Keratinocyte (primary cell): ENCODE results near the gene SREBF2. TPM values are rescaled to one million over a fixed set of nuclear protein-coding genes. Genes with fewer than 3 reads are reported as not detected.

Experiments used
- DNase-seq: peaks from one replicate; pipeline ENCODE4 v3.0.0-alpha.2; 2011; ENCODE audit warnings: low read depth, missing footprints, low spot score
- FAIRE-seq: peaks from 2 replicates; lab custom pipeline; 2011; peaks lifted over from hg19 to GRCh38; lab: Jason Lieb, UNC
- H2AFZ ChIP-seq: 2 replicates; pipeline ENCODE4 v1.6.0; 2012; ENCODE audit warnings: low read length, control low read depth, inconsistent platforms; ENCODE audit not compliant: control insufficient read depth
- H3K27ac ChIP-seq: 2 replicates; pipeline ENCODE4 v1.5.1; 2011; ENCODE audit warnings: low read length; ENCODE audit not compliant: control insufficient read depth, insufficient read depth
- H3K27me3 ChIP-seq: 3 replicates; pipeline ENCODE4 v1.6.0; 2011; ENCODE audit warnings: low read length; ENCODE audit not compliant: control insufficient read depth, insufficient read depth; ENCODE audit errors: extremely low read depth
- H3K36me3 ChIP-seq, 2 experiments: 2 replicates in 1 of 2; 3 replicates in 1 of 2; pipeline ENCODE4 v1.5.1; 2011; ENCODE audit warnings: low read length in 2 of 2, mild to moderate bottlenecking in 1 of 2; ENCODE audit not compliant: control insufficient read depth in 2 of 2, insufficient read depth in 2 of 2; ENCODE audit errors: extremely low read depth in 1 of 2
- H3K4me1 ChIP-seq: 3 replicates; pipeline ENCODE4 v1.5.1; 2011; ENCODE audit warnings: low read length; ENCODE audit not compliant: control insufficient read depth, insufficient read depth; ENCODE audit errors: extremely low read depth
- H3K4me2 ChIP-seq: 3 replicates; pipeline ENCODE4 v1.6.0; 2011; ENCODE audit warnings: low read depth, low read length; ENCODE audit not compliant: control insufficient read depth, insufficient read depth; ENCODE audit errors: extremely low read depth
- H3K4me3 ChIP-seq, 3 experiments: fragments of 200-600 bp in 1 of 3; sonication (generic) in 1 of 3; 2 replicates in 2 of 3; 3 replicates in 1 of 3; pipeline ENCODE4 v1.5.1; 2011 to 2016; ENCODE audit warnings: low read length in 3 of 3, mild to moderate bottlenecking in 3 of 3, control low read depth in 2 of 3, inconsistent platforms in 1 of 3, low read depth in 1 of 3, mixed read lengths in 1 of 3, mixed run types in 1 of 3, moderate library complexity in 1 of 3; ENCODE audit not compliant: control insufficient read depth in 2 of 3, insufficient read depth in 2 of 3; ENCODE audit errors: extremely low read depth in 1 of 3
- H3K79me2 ChIP-seq: 2 replicates; pipeline ENCODE4 v1.6.0; 2012; ENCODE audit warnings: low read length; ENCODE audit not compliant: control insufficient read depth, insufficient read depth
- H3K9ac ChIP-seq: 3 replicates; pipeline ENCODE4 v1.6.0; 2011; ENCODE audit warnings: low read length; ENCODE audit not compliant: control insufficient read depth, insufficient read depth; ENCODE audit errors: extremely low read depth
- H3K9me1 ChIP-seq: 3 replicates; pipeline ENCODE4 v1.6.0; 2011; ENCODE audit warnings: low read length; ENCODE audit not compliant: control insufficient read depth, insufficient read depth; ENCODE audit errors: extremely low read depth
- H3K9me3 ChIP-seq: 2 replicates; pipeline ENCODE4 v1.5.1; 2012; ENCODE audit warnings: low read depth, low read length; ENCODE audit not compliant: control insufficient read depth
- H4K20me1 ChIP-seq: 3 replicates; pipeline ENCODE4 v1.6.0; 2011; ENCODE audit warnings: low read length; ENCODE audit not compliant: control insufficient read depth, insufficient read depth; ENCODE audit errors: extremely low read depth
- CTCF ChIP-seq, 3 experiments: IDR thresholded peaks in 1 of 3; conservative IDR thresholded peaks in 1 of 3; optimal IDR thresholded peaks in 1 of 3; 2 replicates in 2 of 3; 3 replicates in 1 of 3; pipeline versions ENCODE3 to v1.5.1; 2011; ENCODE audit warnings: low read length in 3 of 3, mild to moderate bottlenecking in 3 of 3, moderate library complexity in 2 of 3, control low read depth in 1 of 3, inconsistent platforms in 1 of 3; ENCODE audit not compliant: insufficient read depth in 2 of 3; ENCODE audit errors: extremely low read depth in 1 of 3
- EZH2 ChIP-seq: IDR thresholded peaks from one replicate; pipeline ENCODE4 v1.6.1; 2012; ENCODE audit warnings: inconsistent platforms, mild to moderate bottlenecking, low read length, moderate library complexity
- dilution Hi-C: fragments of 300-500 bp; cut with MboI; formaldehyde crosslinking; loops from one replicate; pipeline ENCODE4 v1.7.0; 2020; ENCODE audit warnings: low sequenced_read_pairs; ENCODE audit not compliant: extremely low pct_ligation_motif_present
- polyA plus RNA-seq, 5 experiments: library from polyadenylated mRNA; depleted of rRNA in 3 of 5; stranded (reverse) in 3 of 5; stranded (forward) in 1 of 5; unstranded in 1 of 5; fragments of >200 nt; gene quantifications; 1 replicate in 1 of 5; 2 replicates in 3 of 5; 3 replicates in 1 of 5; pipeline versions ENCODE4 v1.2.1 to v1.2.3, GENCODE V29; 2011 to 2012; ENCODE audit warnings: missing spikeins in 2 of 5, low read depth in 1 of 5, low replicate concordance in 1 of 5

SREBF2 gene
- polyA plus RNA-seq, 1 donor (not counting 4 experiments of a cell fraction or from before 2014, with no cell fraction given), result 57.5 TPM

GRCh38 chr22:41892721-41893120 is 59.8 kb downstream of the SREBF2 start:
- H3K9me1 ChIP-seq, result no peaks in the 10 kb centered on the region
- peaks cover 3% of the 10 kb centered on the region for H4K20me1 ChIP-seq
- H3K79me2 ChIP-seq, result no peaks in the 10 kb centered on the region
- DNase-seq (no peak), FAIRE-seq (no peak)
- H3K4me2 ChIP-seq, result no peak overlapping the region
- H3K4me1 ChIP-seq, result no peaks in the 10 kb centered on the region
- no peak overlapping the region for H3K27ac ChIP-seq
- H3K9me3 ChIP-seq, result no peaks in the 10 kb centered on the region
- no peak overlapping the region for H2AFZ ChIP-seq
- no peak overlapping the region for H3K9ac ChIP-seq
- dilution Hi-C loops, result no loop called here
- peaks cover 39 to 66% of the 10 kb centered on the region in 2 experiments for H3K36me3 ChIP-seq
- H3K27me3 ChIP-seq, result no peaks in the 10 kb centered on the region
- no peak overlapping the region for H3K4me3 ChIP-seq
- no peak for TF ChIP-seq EZH2

- TF ChIP-seq EZH2 (no peak), CTCF (optimal IDR thresholded peaks at IDR 0.05 in 1 of 3, IDR thresholded peaks at IDR 0.05 in 1 of 3, conservative IDR thresholded peaks at IDR 0.05 in 1 of 3; ENCODE audit: extremely low read depth in 1 of 3, insufficient read depth in 2 of 3, low read length in 3 of 3) (no peak)
- dilution Hi-C loops, result no loop called here
- DNase-seq (no peak), FAIRE-seq (no peak)
- H3K4me1 ChIP-seq, result no peaks in the 10 kb centered on the region
- H3K27ac ChIP-seq, result no peak overlapping the region
- H3K4me3 ChIP-seq, result no peak overlapping the region
- H3K9me1 ChIP-seq, result no peaks in the 10 kb centered on the region
- H2AFZ ChIP-seq, result no peak overlapping the region
- H3K79me2 ChIP-seq, result no peaks in the 10 kb centered on the region
- no peaks in the 10 kb centered on the region for H3K9me3 ChIP-seq
- H3K4me2 ChIP-seq, result no peak overlapping the region
- H4K20me1 ChIP-seq, result peaks cover 3% of the 10 kb centered on the region
- no peak overlapping the region for H3K9ac ChIP-seq
- no peaks in the 10 kb centered on the region for H3K27me3 ChIP-seq
- peaks cover 38 to 69% of the 10 kb centered on the region in 2 experiments for H3K36me3 ChIP-seq
These were observed 60.9 kb downstream of the SREBF2 start for GRCh38 chr22:41893591-41894375.
